Fibroblast of pulmonary artery (primary cell): ENCODE data around the gene PPP3R1.
A peak's percentile ranks its signal among the peaks of the same experiment; 100 is the strongest.

Experiments used
- DNase-seq: peaks from one replicate; pipeline ENCODE4 v3.0.0-alpha.2; 2010; ENCODE audit warnings: low read depth
- H3K4me3 ChIP-seq: replicated peaks from 2 replicates; pipeline ENCODE4 v1.5.1; 2011; ENCODE audit warnings: low read depth, mild to moderate bottlenecking, control low read depth, low read length, moderate library complexity
- CTCF ChIP-seq: IDR thresholded peaks from 2 replicates; pipeline ENCODE4 v1.5.1; 2011; ENCODE audit warnings: mild to moderate bottlenecking, control low read depth, low read length, inconsistent platforms; ENCODE audit errors: missing control alignments

The PPP3R1 gene

DNA sequence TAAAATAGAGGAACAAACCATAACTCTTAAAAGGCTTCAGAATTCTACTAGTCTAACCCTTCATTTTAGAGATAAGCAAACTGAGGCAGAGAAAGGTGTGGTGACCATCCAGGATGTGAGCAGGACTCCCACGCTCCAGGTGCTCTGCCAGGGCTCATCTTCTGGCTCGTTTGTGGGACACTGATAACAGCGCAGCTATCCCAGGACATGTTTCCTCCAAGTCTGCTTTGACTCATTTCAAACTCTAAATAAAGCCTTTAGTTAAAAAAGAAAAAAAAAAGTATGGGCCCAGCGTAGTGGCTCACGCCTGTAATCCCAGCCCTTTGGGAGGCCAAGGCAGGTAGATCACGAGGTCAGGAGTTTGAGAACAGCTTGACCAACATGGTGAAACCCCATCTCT lies 39.0 kb upstream of the PPP3R1 start:
- no peak overlapping the region for H3K4me3 ChIP-seq
- no peak for TF ChIP-seq CTCF
- DNase-seq, result no peak

DNA sequence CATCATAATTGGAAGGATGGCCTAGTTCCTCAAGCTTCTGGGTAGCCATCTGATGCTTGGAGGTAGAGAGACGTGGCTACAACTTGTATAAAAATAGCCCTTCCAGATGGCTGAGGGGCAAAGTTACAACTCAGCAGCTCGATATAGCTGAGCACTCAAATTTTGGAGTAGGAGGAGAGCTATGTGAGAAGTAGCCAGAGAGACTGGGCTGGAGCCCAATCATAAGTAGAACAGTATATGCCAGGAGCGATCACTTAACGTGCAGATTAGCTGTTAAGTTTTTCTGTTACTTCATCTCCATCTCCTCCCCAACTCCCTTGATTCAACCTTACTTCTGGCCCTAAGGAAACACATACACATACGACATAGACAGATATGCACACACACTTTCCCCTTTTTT lies 38.6 kb upstream of the PPP3R1 start:
- DNase-seq, result no peak
- no peak for TF ChIP-seq CTCF
- no peak overlapping the region for H3K4me3 ChIP-seq

- H3K4me3 ChIP-seq, result no peak overlapping the region
- DNase-seq, result peak; percentile 55
- TF ChIP-seq CTCF, result no peak
These were observed 35.5 kb upstream of the PPP3R1 start for GRCh38 chr2:68287580-68288441.

DNA sequence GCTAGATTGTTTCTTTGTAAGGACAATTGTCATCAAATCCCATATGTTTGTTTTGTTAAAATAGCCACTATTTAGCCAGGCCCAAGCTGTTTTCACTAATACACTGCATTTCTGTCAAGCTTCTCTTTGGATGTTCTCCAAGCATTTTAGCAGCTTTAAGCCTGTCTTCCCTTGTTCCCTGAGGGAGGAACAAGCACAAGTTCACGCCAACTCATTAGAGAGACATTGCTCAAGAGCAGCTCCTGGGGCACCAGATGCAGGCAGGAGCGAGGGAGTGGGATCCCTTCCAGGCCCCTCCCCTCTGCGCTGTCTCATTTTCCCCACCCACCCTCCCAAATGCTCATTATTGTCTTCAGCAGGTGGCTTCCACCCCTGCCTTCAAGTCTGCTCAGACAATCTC lies 32.6 kb upstream of the PPP3R1 start:
- H3K4me3 ChIP-seq, result no peak overlapping the region
- TF ChIP-seq CTCF, result no peak
- DNase-seq, result peak; percentile 71

DNA sequence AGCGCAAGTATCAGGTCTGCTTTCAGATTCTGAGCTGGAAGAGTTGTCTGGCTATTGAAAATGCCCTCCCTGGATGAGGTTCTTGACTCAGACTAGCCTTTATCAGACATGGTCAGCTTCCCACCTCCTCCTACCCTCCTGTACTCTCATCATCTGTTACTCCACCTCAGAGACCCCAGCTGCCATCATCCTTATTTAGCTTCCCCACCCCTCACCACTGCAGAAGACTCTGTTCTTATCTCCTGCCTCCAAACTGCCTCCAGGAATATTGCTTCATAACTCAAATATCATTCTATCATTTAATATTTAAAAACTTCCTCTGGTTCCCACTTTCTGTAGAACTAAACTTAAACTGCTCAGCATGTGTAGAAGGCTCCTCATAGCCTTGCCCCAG lies 31.1 kb upstream of the PPP3R1 start:
- H3K4me3 ChIP-seq, result no peak overlapping the region
- no peak for TF ChIP-seq CTCF
- no peak for DNase-seq

GRCh38 chr2:68282811-68283418 lies 30.6 kb upstream of the PPP3R1 start:
- peak; percentile 61 for DNase-seq
- TF ChIP-seq CTCF, result peak; percentile 85
- no peak overlapping the region for H3K4me3 ChIP-seq
